HG03439 (cell line): ENCODE results near the gene RNF31.

Experiments
- ATAC-seq: cut with Tn5 transposase; IDR thresholded peaks from one replicate; pipeline ENCODE4 v1.9.1; 2021; ENCODE audit warnings: mild to moderate bottlenecking, moderate library complexity; ENCODE audit not compliant: unreplicated experiment

RNF31 gene

DNA sequence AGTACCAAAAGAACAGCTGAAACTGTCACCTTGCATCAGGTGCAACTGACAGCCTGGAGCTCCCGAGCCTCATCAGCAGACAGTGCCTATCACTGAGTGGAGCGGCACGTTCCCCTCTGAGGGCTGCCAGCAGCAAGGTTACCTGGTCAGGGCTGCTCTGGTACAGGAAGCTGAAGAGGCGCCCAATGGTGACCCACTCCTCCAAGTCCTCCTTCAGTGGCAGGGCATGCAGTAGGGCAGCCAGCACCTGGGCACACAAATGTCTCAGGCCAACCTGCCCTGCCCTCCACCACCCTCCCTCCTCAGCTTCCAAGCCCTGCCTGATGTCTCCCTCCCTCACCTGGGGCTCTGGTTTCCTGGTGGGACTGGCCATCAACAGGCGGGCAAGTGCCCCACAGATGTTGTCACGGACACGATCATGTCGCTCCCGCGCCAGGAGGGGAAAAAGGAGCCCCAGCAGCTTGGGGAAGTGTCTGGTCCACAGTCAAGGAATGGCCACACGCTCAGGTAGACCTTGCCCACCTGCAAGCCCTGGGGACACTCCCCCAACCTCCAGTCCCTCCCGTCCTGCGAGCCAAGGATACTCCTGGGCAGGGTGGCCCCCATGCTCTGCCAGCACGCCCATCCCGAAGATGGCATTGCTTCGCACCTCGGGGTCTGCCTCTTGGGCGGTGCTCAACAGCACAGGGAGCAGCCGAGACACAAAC is 34.2 kb downstream of the RNF31 start:
- no peak for ATAC-seq

DNA sequence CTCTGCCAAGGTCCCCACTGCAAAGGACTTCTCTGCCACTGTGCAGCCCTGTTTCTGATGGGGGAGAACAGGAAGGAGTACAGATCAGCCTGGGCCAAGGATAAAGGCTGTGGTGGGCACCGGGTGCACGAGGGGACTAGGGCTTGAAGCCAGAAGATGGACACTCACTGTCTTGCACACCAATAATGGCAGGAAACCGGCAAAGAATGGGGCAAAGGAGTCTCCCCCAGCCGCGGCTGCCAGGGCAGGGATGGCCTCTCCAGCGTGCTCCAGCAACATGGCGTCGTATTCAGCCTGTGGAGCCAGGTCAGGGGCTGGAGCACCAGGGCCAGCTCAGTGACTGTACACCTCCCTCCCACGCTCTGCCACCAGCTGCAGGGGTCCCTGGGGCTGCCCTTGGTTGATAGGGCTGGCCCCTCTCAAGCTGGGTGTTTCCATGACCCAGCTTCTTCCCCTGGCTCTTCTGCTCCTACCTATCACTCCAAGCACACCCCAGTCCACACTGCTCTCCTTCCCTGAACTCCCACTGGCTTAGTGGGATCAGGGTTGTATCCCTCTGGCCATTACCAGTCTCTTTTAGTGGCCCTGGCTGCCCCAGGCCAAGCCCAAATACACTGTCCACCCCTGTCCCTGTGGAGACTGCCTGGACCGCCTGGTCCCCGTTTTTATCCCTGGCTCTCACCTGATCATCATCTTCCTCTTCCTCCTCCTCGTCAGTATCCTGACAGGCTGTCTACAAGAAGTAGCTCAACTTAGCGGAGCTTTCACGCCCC is 35.0 kb downstream of the RNF31 start:
- ATAC-seq, result no peak

DNA sequence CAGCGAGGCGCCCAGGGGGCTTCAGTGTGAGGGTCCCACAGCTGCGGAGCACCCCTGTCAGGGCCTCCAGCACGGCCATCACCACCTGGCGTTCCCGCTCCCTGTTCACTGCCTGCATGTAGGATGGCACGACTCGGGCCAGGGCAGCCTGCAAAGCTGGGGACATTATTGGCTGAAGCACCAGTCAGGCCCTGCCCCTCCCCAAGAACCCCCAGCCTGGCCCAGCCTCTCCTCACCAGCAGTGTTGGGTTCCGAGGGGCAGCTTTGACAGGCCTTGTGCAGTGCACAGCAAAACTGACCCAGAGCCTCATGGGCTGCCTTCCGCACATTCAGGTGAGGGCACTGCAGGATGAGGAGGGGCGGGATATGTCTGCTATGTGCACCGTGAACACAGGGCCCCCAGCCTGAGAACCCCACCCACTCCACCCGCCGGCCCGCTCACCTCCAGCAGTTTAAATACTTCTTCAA is 35.8 kb downstream of the RNF31 start:
- ATAC-seq, result no peak

DNA sequence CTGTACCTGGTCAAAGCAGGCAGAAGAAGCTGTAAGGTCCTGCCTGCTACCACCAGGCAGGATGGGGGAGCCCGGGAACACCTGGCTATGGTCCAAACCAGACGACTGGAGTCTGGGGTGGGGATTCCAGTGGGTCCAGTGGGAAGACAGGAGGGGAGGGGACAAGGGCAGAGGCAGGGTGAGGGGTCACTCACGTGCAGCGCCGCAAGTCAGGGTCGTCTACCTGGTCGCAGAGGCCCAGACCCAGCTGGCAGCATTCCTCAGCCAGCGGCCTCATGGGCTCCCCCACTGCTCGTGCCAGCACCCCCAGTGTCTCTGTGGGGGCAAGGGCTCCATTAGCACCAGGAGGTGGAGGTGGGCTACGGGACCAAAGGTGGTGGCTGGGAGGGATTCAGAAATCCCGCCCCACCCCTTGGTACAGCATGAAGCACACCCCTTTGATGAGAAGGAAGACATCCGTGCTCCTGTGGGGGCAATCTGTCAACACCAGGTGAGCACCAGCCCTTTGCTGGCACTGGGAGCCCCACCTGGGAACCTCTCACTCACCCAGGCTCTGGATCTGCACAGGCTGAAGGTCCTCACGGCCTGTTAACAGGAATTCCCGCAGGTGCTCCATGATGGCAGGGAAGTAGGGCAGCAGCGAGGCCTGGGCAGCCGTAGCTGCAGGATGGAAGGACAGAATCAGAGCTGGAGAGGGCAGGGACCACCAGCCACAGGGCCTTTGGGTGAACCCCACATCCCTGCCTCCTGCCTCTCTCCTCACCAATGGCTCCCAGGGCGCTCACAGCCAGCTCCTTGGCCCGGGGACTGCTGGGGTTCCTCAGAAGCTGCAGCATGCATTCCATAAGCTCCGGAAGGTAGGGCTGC is 37.0 kb downstream of the RNF31 start:
- ATAC-seq, result no peak

DNA sequence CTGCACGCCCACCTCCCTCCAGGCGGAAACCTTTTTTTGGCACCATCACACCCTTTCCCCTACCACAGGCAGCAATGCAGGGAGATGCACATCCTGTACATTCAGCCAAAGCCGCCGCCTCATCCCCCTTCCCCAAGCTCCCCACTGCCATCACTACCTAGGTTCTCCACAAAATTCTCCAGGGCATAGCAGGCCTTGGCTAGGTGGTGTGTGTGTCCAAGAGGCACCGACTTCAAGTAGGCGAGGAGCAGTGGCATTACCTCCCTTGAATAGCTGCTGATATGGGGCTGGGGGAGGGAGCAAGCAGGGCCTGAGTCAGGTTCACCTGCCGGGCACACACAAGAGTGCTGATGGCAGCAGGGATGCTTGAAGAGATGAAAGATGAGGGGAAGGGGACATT is 37.7 kb downstream of the RNF31 start:
- no peak for ATAC-seq

DNA sequence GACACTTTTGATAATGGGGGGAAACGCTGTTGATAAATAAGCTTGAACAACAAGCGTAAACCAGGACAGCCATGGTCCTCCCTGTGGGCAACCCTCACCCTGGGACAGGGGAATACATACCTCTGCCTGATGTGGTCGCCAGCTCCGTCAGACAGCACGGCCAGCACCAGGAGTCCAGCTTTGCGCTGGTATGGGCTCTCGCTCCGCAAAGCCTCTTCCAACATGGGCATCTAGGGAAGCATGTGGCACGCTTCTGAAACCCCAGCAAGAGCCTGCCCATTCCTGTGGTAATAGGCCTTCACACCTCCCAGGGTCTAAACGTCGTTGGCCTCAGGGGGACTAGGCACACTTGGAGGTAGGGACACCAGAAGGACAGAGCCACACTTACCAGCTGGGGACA is 38.4 kb downstream of the RNF31 start:
- no peak for ATAC-seq

DNA sequence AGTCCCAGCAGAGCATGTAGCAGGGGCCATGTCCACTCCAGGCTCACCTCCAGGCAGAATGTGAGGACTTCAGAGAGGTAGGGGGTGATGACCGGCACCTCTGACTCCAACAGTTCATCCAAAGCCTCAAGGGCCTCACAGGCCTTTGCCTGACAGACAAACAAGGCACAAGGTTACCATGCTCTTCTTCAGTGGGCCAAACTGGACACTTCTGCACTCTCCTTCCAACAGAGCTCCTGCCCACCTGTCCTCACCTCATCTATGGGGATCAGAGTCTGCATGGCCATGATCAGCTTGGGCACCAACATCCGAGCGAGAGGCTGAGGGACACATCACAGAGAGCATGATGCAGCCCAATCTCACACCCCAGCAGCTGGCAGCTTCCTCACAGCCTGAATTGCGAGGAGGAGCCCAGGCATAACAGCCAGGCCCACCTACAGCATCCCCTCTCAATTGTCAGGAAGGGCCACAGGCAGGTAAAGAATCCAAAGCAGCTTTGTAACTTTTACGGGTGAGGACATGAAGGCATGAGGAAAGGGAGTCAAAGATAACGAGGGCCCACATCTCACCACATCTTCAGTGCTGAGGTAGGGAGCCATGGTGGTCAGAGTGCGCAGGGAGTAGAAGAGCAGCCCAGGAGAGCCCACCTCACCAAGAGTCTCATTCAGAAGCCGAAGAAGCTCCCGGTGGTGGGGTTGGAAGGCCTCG is 39.7 kb downstream of the RNF31 start:
- ATAC-seq, result no peak

DNA sequence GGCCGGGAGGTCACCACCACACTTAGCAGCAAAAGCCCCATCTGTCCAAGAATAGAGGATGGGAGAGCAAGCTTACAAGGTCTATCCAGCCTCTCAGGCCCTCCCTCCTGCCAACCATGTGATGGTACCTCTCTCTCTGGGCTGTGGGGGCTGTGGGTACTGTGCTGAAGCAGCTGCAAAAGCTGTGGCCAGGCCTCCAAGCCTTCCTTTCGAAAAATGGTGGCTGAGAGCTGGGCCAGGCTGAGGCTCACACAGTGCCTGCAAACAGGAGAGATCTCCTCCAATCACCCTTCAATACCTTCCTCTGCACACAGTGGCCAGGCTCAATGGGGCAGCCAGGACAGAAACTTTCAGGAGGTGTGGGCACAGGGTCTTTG is 40.2 kb downstream of the RNF31 start:
- no peak for ATAC-seq

DNA sequence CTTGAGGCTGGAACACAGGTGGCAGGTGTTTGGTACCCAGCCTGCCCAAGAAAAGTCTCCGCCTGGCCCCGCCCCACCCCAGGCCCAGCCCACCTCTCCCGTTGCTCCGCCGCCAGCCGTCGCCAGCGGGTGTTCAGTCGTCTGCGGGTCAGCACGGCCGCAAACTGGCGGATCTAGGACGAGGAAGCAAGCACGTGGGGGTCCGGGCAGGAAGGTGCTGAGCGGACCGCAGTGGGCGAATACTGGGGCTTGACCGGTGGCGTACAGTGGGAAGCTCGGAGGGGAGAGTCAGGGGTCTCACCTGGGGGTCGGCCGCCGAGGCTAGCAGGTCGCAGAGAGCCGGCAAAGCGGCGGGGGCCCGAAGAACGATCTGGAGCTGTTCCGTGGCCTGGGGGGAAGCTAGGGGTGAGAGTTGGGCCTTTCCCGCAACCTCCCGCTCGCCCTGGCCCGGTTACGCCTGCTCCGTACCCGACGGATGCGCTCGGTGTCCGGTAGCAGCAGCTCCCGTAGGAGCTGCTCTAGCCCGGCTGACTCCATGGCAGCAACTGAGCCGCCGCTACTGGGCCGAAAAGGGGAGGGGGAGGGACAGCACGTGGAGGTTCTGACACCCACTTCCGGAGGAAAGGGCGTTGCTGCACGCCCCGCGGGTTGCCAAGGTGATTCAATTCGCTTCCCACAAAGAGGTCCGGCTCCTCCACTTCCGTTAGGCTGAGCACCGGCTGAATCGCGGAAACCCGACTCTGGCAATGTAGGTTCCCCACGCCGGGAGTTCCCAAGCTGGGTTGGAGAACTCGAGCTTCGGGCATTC is 41.2 kb downstream of the RNF31 start, which contains the start of gene IPO4:
TSS of gene IPO4 (minus strand) at position 566 of the 808 bp plus-strand sequence. CDS start at position 537, 29 bp downstream.
- peak; percentile 63 for ATAC-seq

DNA sequence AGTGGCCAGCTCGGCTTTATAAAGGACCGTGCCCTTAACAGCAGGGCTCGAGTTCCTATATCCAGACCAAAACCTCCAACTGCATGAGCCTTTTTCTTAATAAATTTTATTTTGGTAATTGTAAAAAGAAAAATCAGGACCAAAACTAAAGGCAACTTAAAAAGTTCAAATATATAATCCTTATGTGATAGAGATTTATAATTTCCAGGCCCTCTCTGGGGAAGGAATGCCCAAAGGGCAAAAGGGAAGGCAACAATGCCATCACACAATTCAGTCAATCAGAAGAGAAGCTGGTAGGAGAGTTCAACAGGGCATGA is 41.7 kb downstream of the RNF31 start:
- ATAC-seq, result no peak

DNA sequence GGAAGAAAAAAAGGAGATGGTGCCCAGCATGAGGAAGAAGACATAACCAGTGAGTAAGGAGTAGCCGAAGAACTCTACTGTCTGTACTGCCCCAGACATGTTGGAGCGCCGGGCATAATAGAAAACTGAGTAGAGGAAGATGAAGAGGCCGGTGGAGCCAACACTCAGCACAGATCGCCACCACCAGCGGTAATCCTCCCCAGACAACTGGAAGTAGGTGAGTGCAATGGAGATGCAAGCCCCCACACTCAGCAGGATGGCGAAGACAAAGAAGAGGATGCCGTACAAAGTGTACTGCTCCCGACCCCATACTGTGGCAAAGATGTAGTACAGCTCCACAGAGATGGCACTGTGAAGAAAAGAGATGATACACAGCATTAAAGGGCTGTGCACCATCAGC is 42.2 kb downstream of the RNF31 start:
- ATAC-seq, result no peak

DNA sequence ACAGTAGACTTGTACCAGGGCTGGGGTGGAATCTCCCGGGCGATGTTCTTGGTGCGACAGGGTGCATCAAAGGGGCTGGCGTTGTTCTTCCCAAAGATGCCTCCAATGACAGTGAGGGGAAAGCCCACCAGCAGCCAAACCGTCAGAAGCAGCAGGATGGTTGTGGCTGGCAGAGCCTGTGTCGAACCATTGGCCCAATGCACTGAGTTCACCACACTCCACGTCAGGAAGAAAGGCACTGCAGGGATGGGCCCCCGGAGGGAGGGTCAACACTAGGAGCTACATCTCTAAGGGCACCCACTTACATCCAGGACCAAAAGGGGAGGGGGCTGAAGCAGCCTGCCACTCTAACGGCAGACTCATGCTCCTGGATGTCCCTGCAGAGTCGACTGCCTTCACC is 43.1 kb downstream of the RNF31 start:
- ATAC-seq, result no peak

DNA sequence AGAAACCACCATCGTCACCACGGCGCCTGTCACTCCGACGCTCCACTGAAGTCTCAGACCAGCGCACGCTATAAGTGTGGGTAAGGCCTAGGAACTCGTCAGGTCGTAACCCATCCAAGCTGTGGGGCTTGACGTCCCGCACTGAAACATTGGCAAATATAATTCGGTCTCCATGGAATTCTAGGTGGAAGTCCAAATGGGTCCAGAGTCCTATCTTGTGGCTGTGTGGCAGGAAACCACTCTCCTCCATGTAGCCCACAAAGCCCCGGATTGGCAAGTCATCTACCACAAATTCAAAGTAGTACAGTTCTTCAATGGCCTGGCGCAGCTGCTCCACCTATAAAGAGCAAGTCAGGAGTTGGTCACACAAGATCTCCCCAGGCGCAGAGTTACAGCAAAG is 45.6 kb downstream of the RNF31 start:
- ATAC-seq, result no peak

DNA sequence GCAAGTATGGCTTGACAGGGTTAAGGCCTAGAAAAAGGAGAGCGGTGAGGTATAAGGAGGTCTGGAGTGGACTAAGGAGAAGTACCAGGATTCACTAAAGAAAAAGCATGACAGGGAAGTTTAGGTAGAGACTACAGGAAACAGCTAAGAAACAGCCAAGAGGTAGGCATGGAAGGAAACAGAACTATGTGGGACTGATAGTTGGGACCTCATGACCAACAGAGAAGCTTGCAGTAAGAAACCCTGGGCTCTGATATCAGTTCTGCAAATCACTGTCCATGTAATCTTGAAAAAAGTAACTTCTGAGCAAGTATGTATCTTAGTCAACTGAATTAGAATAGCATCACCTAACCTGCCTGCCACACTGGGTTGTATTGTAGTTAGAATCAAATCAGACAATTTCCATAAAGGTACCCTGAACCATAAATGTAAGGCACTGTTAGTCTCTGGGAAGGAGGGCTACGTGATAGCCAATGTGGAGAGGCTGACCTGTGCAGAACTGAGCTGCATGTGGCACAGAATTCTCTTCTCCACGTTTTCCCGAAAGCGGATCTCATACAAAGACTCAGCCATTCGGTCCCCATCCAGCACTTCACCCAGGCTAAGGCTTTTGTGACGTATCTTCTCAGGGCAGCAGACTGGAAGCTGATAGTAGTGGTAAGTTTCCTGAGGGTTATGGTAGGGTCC is 47.0 kb downstream of the RNF31 start:
- no peak for ATAC-seq

DNA sequence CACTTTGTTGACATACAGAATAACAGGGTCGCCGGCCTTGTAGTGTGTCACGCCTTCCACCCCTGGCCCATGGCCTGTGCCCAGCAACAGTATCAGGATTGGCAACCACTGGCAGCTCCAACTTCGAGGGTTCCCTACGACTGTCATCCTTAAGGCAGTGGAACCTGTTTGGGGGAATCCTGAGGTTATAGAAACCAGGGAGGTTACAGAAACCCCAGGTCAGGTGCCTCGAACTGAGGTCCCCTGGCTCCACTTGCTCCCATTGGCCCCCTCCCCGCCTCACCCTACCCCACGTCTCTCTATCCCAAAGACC is 47.5 kb downstream of the RNF31 start:
- no peak for ATAC-seq

DNA sequence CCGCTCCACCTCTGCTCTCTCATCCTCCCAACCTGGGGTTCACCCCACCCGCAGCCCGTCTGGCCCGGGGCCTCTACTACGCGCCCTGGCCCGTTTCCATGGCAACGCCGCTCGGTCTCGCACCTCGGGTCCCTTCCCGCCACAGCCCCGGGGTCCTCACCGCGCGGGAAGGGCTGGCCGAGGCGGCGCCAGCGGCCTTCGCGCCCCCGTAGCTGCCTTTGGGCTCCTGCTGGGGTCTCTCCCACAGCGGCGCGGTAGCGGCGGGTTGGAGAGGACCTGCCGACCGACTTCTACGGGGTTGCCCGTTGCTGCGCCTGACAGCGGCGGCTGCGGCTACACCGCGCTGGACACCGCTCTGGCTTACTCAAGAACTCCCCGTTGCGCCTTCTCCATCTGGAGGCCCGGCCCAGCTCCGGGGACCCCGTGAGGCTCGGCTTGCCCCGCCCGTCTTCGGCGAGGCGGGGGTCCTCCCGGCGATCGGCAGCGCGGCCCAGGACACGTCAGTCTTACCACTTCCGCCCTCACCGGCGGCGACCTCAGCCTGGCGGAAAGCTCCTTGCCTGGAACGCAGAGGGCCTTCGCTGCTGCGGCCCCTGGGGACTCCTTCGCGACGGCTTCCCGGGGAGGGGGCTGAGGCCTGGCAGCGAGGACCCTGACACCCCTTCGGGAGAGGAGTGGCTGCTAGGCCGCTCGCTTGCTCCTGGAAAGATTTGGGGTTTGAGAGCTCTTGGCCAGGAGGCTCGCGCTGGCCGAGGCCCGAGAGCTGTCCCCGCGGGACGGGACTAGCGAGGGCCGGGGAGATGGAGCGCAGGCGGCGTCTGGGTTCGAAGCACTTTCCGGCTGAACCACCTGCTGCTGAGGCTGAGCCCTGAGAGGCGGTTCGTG is 48.1 kb downstream of the RNF31 start, which contains the start of gene TM9SF1:
TSS of gene TM9SF1 (minus strand) at position 256 of the 885 bp plus-strand sequence. CDS start 422 bp downstream, outside the sequence.
- ATAC-seq, result peak; percentile 82

DNA sequence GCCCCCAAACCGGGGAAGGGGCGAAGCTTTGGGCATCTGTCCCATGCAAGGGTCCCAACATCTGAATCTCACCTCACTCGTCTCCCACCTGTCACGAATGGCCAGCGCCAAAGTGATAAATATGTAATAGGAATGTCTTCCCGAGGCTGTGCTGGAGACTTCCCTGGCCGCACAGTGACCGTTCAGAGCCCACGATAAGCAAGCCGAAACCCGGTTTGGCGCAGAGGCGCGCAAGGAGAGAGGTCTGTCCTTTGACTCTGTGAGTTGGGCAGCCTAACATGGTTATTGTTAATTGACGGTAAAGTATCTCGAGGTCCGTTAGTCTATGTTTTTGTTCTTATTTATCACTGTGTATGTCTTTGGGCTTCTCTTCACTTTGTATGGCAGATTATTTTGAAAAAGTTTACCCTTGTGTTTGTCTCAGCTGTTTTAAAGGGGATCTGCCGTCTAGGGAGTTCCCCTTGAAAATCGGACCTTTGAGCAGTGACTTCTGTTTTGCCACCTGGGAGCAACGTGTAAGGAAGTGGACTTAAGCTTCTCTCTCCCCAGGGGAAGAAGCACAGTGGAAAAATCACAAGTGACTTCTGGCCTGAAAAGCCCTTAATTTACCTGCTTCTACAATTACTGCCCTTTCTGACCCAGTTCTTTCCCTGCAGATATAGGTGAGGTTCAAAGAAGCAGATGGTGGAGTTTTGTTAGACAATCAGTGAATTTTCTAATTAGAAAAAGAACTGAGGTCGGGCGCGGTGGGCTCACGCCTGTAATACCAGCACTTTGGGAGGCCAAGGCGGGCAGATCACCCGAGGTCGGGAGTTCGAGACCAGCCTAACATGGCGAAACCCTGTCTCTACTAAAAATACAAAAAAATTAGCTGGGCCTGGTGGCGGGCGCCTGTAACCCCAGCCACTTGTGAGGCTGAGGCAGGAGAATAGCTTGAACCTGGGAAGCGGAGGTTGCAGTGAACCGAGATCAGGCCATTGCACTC is 49.1 kb downstream of the RNF31 start:
- peak; percentile 25 for ATAC-seq
